IMR-90 (cell line): ENCODE measurements around the gene GLCCI1. TPM values are rescaled to one million over a fixed set of nuclear protein-coding genes. Genes with fewer than 3 reads are reported as not detected.
"Not testable (repeated sequence)": the region's sequence is repeated elsewhere in the genome, so short reads cannot be mapped to it uniquely, and the experiment has no call there.

Experiments
- ATAC-seq: fragments of 200-7000 bp; cut with Tn5 transposase; 2 replicates; pipeline ENCODE4 v1.9.1; 2020; ENCODE audit warnings: low read depth, mild to moderate bottlenecking, moderate library complexity
- BruUV-seq: library from RNA; stranded (reverse); fragments of 400-500 nt; replicated peaks from 2 replicates; lab custom pipeline; 2021; lab: Mats Ljungman, UMichigan
- CTCF ChIA-PET: fragments of 300-600 bp; formaldehyde crosslinking; extraction: SDS; loops from one replicate; lab custom pipeline; 2021; ENCODE audit warnings: antibody characterized with exemption; lab: Yijun Ruan, JAX
- POLR2A ChIA-PET: fragments of 300-600 bp; sonication (Branson Sonifier 250); formaldehyde crosslinking; loops from one replicate; lab custom pipeline; 2022; ENCODE audit warnings: antibody characterized with exemption; ENCODE audit not compliant: unreplicated experiment; lab: Charles Lee
- DNase-seq: peaks from one replicate; pipeline ENCODE4 v3.0.0; 2013
- H2AFZ ChIP-seq: replicated peaks from 2 replicates; pipeline ENCODE3; 2013; ENCODE audit warnings: low read length, mild to moderate bottlenecking; ENCODE audit not compliant: poor library complexity
- H2AK5ac ChIP-seq: 2 replicates; pipeline ENCODE4 v1.6.1; 2013; ENCODE audit warnings: low read depth, low read length, inconsistent platforms
- H2AK9ac ChIP-seq: replicated peaks from 2 replicates; pipeline ENCODE3; 2013; ENCODE audit warnings: mild to moderate bottlenecking, low read depth, low read length, moderate library complexity; ENCODE audit not compliant: poor library complexity
- H2BK120ac ChIP-seq: 2 replicates; pipeline ENCODE4 v1.6.1; 2013; ENCODE audit warnings: low read depth, low read length, inconsistent platforms
- H2BK15ac ChIP-seq: 3 replicates; pipeline ENCODE4 v1.6.1; 2013; ENCODE audit warnings: low read depth, low read length, inconsistent platforms
- H2BK20ac ChIP-seq: 2 replicates; pipeline ENCODE4 v1.6.1; 2013; ENCODE audit warnings: low read depth, mild to moderate bottlenecking, inconsistent platforms, low read length, moderate library complexity
- H2BK5ac ChIP-seq: 2 replicates; pipeline ENCODE4 v1.6.1; 2013; ENCODE audit warnings: mild to moderate bottlenecking, low read depth, low read length, inconsistent platforms; ENCODE audit not compliant: poor library complexity, severe bottlenecking
- H3K14ac ChIP-seq: replicated peaks from 2 replicates; pipeline ENCODE4 v1.6.1; 2013; ENCODE audit warnings: low read depth, low read length, inconsistent platforms
- H3K18ac ChIP-seq: 2 replicates; pipeline ENCODE4 v1.6.1; 2013; ENCODE audit warnings: low read depth, low read length, control low read depth
- H3K23ac ChIP-seq: 2 replicates; pipeline ENCODE4 v1.6.1; 2013; ENCODE audit warnings: low read depth, low read length, inconsistent platforms
- H3K27ac ChIP-seq: 2 replicates; pipeline ENCODE4 v1.5.1; 2013; ENCODE audit warnings: mild to moderate bottlenecking, control low read depth, low read length; ENCODE audit not compliant: insufficient read depth
- H3K27me3 ChIP-seq: 2 replicates; pipeline ENCODE4 v1.6.1; 2013; ENCODE audit warnings: low read length; ENCODE audit not compliant: control insufficient read depth, insufficient read depth
- H3K36me3 ChIP-seq: 2 replicates; pipeline ENCODE4 v1.6.1; 2013; ENCODE audit warnings: low read length, mixed read lengths; ENCODE audit not compliant: control insufficient read depth, insufficient read depth
- H3K4ac ChIP-seq: 2 replicates; pipeline ENCODE4 v1.6.1; 2013; ENCODE audit warnings: low read depth, low read length, inconsistent platforms
- H3K4me1 ChIP-seq: 2 replicates; pipeline ENCODE4 v1.6.1; 2013; ENCODE audit warnings: low read length, mixed read lengths; ENCODE audit not compliant: control insufficient read depth, insufficient read depth
- H3K4me2 ChIP-seq: 2 replicates; pipeline ENCODE4 v1.6.1; 2013; ENCODE audit warnings: low read depth, mild to moderate bottlenecking, control low read depth, low read length, moderate library complexity
- H3K4me3 ChIP-seq: 2 replicates; pipeline ENCODE4 v1.5.1; 2013; ENCODE audit warnings: low read depth, mild to moderate bottlenecking, control low read depth, low read length, moderate library complexity; ENCODE audit not compliant: insufficient read depth
- H3K56ac ChIP-seq: 2 replicates; pipeline ENCODE4 v1.6.1; 2013; ENCODE audit warnings: low read length, inconsistent platforms; ENCODE audit not compliant: insufficient read depth; ENCODE audit errors: extremely low read depth
- H3K79me1 ChIP-seq, 2 experiments: 2 replicates each; pipeline ENCODE4 v1.6.1; 2013; ENCODE audit warnings: low read length in 2 of 2, inconsistent platforms in 1 of 2, low read depth in 1 of 2
- H3K9ac ChIP-seq: 2 replicates; pipeline ENCODE4 v1.6.1; 2013; ENCODE audit warnings: low read depth, low read length, control low read depth
- H3K9me1 ChIP-seq: 2 replicates; pipeline ENCODE4 v1.6.1; 2013; ENCODE audit warnings: low read length, inconsistent platforms; ENCODE audit not compliant: insufficient read depth
- H3K9me3 ChIP-seq: 2 replicates; pipeline ENCODE4 v1.6.1; 2013; ENCODE audit warnings: low read length; ENCODE audit not compliant: control insufficient read depth, insufficient read depth
- H4K20me1 ChIP-seq: 2 replicates; pipeline ENCODE4 v1.6.1; 2013; ENCODE audit warnings: low read length, inconsistent platforms; ENCODE audit not compliant: insufficient read depth
- H4K5ac ChIP-seq: 2 replicates; pipeline ENCODE4 v1.6.1; 2013; ENCODE audit warnings: mild to moderate bottlenecking, low read depth, low read length, control low read depth
- H4K8ac ChIP-seq, 2 experiments: 2 replicates each; pipeline ENCODE4 v1.6.1; 2013; ENCODE audit warnings: low read depth in 2 of 2, low read length in 2 of 2, control low read depth in 1 of 2, inconsistent platforms in 1 of 2
- H4K91ac ChIP-seq: 2 replicates; pipeline ENCODE4 v1.6.1; 2013; ENCODE audit warnings: low read depth, low read length, inconsistent platforms; ENCODE audit not compliant: insufficient read depth
- WGBS, 2 experiments: methylation state at CpG; one replicate each; pipeline versions ENCODE4 v1.1.5 to v1.1.7; 2013; ENCODE audit warnings: missing lambda C conversion rate in 2 of 2; ENCODE audit not compliant: insufficient read length in 1 of 2; ENCODE audit errors: extremely low coverage in 2 of 2; 5-methylcytosine and 5-hydroxymethylcytosine counted together
- dilution Hi-C: fragments of 300-500 bp; cut with HindIII; formaldehyde crosslinking; loops from one replicate; pipeline ENCODE4 v1.14.3; 2018; ENCODE audit warnings: low sequenced_read_pairs; ENCODE audit not compliant: unreplicated experiment
- in situ Hi-C: fragments of 300-500 bp; cut with MboI; formaldehyde crosslinking; loops from 3 replicates; pipeline ENCODE4 v1.14.3; 2019; ENCODE audit warnings: low sequenced_read_pairs, inconsistent platforms, mixed read lengths
- intact Hi-C: fragments of 100-400 bp; cut with micrococcal nuclease; formaldehyde crosslinking; loops from 2 replicates; pipeline ENCODE4 v1.10.0; 2022
- polyA plus RNA-seq, 3 experiments: library from polyadenylated mRNA; depleted of rRNA; stranded (reverse); fragments of >200 nt; gene quantifications; 2 replicates each; pipeline ENCODE4 v1.2.3, GENCODE V29; 2012; ENCODE audit warnings: low replicate concordance in 1 of 3
- total RNA-seq: library from RNA; depleted of rRNA; stranded (reverse); fragments of >200 nt; gene quantifications from 2 replicates; pipeline ENCODE4 v1.2.3, GENCODE V29; 2012

GLCCI1 gene
- total and polyA plus RNA-seq, 2 of the 4 experiments (the other 2 are of a cell fraction) = 4.1 to 6.2 TPM

- CTCF ChIA-PET, H3K56ac ChIP-seq, DNase-seq, H3K4me1 ChIP-seq, H2BK5ac ChIP-seq, H4K5ac ChIP-seq, H3K9me1 ChIP-seq, in situ Hi-C loops, H4K20me1 ChIP-seq, intact Hi-C loops, H2AFZ ChIP-seq, H2AK9ac ChIP-seq, H3K79me1 ChIP-seq, H2AK5ac ChIP-seq, POLR2A ChIA-PET, H3K23ac ChIP-seq, H4K91ac ChIP-seq, H2BK15ac ChIP-seq, H3K36me3 ChIP-seq, BruUV-seq, H3K14ac ChIP-seq, H3K4ac ChIP-seq, ATAC-seq, H2BK20ac ChIP-seq, H3K9ac ChIP-seq, H3K9me3 ChIP-seq, H3K4me2 ChIP-seq, H4K8ac ChIP-seq, H3K18ac ChIP-seq, H3K27me3 ChIP-seq, H3K27ac ChIP-seq, H3K4me3 ChIP-seq, dilution Hi-C loops, H2BK120ac ChIP-seq: not testable (repeated sequence)
- no CpG with 5 or more reads among the region's 4 CpGs for WGBS, 2 experiments
These were observed 132.7 kb downstream of the GLCCI1 start for GRCh38 chr7:8101292-8101691.
